SHP77 treated with DMSO at 0.1 percent for 48 hours (cell line): Measurements from ENCODE around the gene MGAT4C.

ENCODE experiments used
- DNase-seq: peaks from one replicate; lab custom pipeline; 2025; lab: John Stamatoyannopoulos, UW

Gene MGAT4C

DNA sequence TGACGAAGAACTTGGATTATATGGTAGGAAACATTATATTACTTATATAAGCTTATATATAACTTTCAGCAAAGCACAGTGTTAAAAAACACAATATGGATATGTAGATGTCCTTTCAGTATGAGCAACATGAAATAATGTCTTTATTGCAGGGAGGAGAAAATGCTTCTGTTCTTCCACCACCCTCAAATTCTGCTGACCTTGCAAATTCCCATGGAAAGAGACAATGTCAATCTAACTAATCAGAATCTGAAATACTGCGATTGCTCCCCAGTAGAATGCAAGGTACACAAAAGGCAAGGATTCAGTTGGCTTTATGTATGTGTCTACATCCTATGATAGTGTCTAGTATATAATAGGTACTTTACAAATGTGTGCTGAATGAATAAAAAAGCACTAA lies 26.4 kb downstream of the MGAT4C start:
- DNase-seq: no peak

DNA sequence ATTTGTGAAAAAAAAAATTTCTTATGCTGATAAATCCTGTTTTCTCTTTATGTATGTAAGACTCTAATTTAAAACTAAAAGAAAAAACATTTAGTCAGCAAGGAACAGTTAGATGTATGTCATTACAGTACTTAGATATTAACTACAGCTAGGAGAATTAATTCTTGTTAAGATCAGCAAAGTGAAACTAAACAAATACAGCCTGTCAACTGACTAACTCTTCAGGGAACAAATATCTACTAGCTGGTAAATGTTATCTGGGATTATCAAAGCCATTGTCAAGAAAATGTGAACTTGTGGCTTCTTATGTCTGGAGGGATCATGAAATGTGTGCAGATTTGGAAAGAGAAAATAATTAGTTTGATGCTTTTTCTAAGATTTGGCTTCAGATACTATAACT lies 27.5 kb downstream of the MGAT4C start:
- no peak for DNase-seq

DNA sequence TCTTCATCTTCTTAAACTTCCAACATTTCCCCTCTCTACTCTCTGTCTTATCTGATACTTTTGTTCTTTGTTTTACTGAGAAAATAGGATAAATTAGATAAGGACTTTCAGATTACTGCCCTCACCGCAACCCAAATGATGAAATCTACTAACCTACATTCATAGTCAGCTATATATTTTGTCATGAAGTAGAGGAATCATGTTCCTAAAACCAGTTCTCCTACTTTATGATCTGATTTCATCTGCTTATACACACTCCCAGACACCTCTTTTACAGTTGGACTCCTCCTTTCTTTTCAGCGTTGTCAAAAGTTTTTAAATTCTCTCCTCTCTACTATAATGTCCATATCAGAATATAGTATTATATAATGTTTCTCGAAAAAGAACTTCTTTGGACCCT lies 29.7 kb downstream of the MGAT4C start:
- no peak for DNase-seq

DNA sequence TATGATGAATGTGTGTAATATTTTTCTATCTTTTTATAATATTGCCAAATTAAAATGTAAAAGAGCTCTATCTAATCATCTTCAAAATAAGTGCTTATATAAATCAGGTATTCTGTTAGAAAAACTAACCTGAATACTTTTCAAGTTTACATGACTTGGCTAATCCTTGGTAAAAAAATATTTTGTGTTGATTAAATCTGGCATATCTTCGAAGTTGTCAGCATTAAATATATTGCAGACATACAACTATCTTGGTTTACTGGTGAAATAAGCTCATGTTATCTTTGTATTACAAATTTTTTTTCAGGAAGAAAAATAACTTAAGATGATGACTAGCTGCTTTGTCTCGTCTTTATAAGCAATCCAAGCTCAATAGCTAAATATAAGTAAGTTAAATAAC lies 39.6 kb downstream of the MGAT4C start:
- no peak for DNase-seq

DNA sequence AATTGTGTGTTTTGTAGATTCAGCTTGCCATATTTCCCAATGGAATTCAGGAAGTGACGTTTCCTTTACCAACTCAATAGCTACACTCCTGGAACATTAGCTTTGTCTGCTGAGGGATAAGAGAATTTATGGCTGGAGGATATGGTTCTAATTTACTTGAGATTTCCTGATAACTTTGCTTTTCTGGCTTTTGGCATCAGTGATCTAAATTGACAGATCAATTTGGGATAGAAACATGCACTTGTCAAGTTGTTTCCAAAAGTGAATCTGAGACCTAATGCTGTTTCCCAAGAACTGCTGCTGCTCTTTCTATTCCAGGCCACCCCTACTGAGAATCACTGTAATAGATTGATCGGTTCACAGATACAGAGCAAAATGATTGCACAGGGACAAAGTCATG lies 43.2 kb downstream of the MGAT4C start:
- no peak for DNase-seq

DNA sequence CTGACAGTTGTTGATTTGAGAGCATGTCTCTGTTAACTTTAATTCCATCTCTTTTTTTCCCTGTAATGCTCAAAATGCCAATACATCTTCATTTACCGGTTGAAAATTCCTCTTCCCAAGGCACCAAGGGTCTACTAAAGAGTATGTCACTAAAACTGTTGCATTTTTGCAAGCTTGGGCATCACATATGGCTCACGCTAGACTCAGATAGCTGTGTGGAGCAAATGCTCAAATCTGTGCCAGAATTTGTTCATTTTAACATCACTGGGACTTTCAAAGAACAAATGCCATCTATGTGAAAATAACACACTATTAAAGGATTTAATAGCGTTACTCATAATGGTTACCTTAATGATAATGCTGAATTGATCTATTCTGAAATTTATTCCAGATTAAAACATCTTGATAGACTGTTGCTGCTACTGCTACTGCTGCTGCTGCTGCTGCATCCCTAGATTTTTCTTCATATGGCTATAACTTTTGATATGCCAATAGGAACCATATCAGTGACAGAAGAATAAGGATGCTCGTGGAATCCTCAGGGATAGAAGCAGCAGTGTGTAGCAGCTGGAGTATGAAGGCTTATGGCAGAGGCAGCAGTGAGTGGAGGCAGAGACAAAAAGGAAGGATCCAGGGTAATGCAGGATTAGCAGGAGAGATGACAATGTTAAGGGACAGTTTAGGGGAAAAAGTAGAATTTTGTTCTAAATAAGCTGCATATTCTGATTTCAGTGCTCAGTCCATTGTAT lies 57.3 kb downstream of the MGAT4C start:
- no peak for DNase-seq

DNA sequence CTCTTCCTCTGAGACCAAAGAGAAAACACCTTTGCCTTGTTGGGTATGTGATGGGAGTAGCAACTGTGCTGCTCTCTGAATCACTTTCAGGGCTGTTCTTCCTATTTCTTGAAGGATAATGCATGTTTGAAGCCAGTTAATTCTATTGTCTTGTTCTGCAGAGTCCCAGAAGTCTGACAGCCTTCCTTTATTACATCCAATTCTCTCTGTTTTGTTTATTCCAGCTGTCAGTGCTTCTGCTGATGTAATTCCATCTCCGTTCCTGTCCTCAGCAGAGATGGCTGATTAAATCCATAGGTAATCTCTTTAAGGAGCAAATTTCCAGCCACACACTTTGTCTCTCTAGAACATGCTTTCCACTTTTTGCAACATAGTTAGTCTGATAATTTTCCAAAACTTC lies 59.7 kb downstream of the MGAT4C start:
- no peak for DNase-seq

DNA sequence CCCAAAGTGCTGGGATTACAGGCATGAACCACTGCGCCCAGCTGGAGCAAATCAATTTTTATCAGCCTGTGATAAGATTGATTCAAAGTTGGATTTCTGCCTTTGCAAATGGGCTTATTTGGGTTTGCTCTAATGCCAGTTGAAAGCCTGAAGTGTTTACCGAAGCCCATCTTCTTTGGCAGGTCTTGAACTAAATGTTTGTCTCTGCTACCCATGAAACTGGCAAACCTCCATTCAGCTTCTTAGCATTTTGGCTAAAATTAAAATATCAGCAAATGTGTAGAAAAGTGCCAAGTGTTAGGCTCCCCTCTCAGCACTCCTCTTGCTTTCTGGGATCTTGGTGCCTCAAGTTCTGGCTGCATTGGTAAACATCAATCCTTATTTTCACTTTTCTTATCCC lies 61.5 kb downstream of the MGAT4C start:
- no peak for DNase-seq

DNA sequence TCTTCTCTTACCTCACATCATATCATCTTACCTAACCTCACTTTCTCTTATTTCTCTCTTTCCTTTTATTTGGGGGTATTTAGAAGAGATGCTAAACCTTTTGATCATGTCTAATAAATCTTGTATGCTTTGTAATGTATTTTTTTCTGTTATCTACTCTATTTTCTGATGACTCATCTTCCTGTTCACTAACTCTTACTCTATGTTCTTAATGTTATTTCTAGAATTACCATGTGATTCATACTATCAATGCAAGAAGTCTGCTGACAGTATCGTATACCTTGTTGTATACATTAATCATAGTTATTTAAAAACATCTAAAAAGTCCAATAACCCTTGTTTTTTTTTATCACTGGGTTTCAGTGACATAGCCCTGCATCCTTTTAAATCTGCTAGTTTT lies 62.3 kb downstream of the MGAT4C start:
- no peak for DNase-seq

DNA sequence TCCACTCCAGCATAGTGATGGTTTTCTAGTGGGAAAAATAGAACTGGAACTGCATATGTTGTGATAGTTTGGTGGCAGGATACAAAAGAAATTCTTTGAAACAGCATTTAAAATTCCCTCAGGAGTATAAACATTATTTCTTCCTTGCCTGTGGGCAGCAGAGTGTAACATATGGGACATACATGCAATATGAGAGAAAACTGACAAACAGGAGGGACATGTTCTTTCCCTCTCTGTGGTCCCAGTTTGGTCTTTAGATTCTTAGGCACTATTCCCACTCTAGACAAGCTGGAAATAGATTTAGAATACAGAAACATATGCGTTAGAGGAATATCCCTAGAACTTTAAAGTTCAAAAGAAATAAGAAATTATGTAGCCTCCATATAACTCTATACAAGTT lies 68.0 kb downstream of the MGAT4C start:
- no peak for DNase-seq

DNA sequence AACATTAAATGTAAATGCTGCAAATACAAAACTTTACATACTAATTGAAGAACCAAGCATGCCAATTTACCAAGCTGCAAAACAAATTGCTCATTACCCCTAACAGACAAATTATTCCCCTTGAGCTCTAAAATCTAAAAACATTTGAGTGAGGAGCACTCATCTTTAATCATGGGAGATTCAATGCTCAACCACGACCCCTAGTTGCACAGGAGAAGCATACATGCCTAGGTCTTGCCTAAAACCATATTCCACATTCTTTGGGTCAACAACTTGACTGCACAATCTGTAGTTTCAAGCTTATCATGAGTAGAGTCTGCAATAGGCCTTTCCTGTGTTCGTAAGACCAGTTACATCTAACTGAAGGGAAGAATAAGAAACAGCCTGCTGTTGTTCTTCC lies 69.7 kb downstream of the MGAT4C start:
- no peak for DNase-seq

DNA sequence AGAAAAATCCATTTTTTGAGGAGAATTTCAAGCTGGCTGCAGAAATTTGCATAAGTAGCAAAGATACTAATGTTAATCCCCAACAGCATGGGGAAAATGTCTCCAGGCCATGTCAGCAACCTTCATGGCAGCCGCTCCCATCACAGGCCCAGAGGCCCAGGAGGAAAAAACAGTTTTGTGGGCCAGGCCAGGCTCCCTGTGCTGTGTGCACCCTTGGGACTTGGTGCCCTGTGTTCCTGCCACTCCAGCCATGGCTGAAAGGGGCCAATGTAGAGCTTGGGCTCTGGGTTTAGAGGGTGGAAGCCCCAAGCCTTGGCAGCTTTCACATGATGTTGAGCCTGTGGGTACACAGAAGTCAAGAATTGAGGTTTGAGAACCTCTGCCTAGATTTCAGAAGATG lies 76.3 kb downstream of the MGAT4C start:
- no peak for DNase-seq

DNA sequence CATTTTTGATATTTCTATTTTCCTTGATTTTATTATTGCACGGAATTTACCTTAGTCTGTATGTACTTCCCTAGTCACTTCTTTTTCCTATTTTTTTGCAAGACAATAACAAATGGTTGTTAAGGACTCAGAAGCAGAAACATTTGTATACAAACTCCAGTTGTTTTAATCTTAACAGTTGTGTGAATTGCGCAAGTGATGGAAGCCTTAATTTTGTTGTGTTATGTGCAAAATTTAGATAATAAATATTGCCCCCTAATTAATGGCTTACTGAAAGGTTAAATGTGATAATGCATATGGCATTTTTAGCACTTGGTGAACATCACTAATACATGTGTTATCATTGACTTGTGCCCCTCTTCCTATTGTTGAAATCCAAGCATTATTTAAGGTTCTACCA lies 82.0 kb downstream of the MGAT4C start:
- no peak for DNase-seq

DNA sequence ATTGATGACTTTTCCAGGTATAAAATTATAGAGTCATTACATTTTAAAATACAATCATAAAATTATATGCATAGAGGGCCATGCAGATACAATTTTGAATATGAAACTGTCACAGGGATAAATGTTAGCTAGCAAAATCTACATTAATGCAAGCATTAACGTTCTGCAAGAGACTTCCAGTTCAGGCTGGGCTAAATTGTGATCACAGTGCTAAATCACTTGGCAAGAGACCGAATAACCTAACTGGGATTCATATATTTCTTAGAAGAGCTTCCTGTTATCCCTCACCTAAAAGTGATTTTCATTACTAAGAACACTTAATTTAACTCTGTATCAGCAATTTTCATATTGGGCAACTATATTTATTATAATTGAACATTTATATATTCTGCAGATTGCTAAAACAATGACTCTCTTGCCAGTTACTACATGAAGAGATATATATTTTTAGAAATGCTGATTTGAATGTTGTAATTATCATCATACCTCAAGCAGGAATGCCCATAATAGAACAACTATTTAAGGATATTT lies 83.2 kb downstream of the MGAT4C start:
- DNase-seq: no peak

DNA sequence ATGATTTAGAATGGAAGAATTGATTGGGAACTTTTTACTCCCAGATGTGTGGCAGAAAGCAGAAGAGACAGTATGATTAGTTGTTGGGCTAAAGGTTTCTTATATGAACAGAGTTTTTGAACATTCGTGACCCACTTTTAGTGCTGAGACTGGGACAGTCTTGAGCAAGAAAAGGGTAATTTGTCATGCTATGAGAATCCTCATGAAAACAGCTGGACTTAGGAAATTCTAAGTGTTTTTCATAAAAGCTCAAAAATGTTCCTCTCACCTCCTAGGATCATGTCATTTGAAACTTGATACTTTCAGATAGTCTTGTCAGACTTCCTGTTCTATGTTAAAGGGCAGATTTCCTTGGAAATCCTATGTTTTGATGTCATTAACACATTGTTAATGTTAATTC lies 86.1 kb downstream of the MGAT4C start:
- DNase-seq: no peak

DNA sequence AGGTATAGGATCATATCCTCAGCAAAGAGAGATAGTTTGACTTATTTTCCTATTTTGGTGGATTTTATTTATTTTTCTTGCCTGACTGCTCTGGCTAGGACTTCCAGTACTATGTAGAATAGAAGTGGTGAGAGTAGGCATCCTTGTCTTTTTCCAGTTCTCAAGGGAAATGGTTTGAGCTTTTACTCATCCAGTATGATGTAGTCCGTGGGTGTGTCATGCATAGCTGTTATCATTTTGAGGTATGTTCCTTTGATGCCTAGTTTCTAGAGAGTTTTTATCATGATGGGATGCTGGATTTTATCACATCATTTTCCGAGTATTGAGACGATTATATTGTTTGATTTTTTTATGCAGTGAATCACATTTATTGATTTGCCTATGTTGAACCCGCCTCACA lies 97.2 kb downstream of the MGAT4C start:
- DNase-seq: no peak

DNA sequence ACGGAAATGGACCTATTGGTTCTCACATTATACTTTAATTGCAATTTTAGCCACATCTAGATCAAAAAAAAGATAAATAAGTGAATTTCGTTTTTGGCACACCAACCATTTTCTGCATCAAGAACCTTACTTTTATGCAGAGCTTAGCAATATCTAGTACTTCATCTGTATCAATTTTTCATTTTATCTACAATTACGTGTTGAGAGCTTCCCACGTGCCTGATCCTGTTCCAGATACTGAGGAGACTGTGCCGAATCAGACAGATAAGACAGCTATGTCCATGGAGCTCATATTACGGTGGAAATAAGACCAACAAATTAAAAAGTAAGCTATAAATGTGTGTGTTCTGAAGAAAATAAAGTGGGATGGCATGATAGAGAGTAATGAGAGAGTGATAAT lies 101.6 kb downstream of the MGAT4C start:
- DNase-seq: no peak

DNA sequence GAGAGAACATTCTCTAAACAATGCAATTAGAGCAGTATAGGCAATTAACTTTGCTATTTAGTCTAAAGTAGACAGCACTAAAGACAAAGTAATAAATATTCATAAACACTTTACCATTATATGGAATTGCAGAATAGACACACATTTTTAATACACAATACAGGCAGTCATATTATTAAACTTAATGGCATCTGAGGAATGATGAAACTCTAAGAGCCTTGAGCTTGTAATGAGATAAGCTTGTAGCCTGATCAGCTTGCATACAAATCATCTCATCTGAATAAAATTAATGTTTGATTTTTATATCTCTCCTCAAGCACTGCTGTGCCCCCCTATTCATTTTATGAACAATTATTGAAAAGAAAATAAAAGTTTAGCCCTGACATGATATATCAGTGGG lies 107.6 kb downstream of the MGAT4C start:
- DNase-seq: no peak

DNA sequence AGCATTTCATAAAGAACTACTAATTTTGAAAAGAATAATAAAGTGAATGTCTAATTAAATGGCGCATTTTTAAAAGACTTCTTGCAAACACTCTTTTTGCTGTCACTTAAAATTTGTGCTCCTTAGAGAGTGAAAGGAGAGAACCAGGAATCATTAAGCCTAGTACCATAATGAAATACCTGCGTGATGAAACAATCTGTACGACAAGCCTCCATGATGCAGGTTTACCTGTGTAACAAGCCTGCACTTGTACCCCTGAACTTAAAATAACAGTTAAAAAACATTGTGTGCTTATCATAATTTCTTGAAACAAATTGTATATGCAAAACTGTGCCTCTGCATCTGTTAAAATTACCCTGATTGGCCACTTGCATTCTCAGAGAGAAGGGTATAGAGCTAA lies 108.1 kb downstream of the MGAT4C start:
- DNase-seq: no peak

DNA sequence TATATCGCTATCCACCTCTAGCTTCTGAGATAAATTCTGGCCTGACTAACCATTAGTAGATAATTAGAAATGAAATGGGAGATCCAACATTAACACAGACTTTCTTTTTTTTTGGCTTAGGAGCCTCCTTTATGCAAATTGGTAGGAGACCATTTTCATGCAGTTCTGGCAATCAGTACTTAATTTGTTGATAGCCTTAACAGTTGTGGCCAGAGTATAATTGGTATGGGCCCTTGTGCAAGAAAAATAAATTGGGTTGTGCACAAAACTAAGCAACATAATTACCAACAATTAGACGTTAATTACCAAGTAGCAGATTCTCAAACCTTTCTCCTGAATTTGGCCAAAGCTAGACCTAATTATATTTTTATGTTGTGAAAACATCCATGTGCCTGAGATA lies 111.0 kb downstream of the MGAT4C start:
- DNase-seq: no peak

DNA sequence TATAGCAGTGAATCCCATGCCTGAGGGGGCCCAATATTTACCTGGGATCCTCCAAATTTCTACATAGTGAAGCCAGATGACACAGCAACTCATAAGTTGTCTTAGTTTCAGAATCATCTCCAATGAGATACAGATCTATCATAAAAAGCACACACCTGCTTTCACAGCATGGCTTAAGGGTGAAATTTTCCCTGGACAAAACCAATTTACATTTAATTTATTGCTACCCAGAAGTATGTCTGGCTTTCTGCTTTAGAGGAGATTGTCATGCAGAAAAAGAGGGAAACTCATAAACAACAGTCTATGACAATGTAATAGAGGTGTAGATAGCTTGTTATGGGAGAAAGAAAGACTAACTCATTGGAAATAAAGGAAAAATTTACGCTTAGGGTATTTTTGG lies 113.0 kb downstream of the MGAT4C start:
- DNase-seq: no peak

DNA sequence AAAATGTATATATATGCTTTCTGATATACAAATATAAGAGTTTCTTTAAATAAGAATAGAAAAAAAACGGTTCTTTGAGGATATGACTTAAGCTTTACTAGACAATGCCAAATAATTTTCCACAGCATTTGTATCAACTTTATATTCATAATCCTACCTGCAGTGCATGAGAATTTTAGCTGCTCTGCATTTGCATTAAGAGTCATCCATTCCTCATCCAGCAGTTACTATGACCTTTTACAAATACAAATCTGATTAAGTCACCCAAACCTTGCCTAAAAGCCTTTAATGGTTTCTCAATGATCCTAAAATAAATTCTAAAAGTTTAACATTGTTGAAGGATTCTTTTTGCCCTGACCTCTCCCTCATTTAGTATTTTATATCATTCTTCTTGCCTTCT lies 116.5 kb downstream of the MGAT4C start:
- no peak for DNase-seq

DNA sequence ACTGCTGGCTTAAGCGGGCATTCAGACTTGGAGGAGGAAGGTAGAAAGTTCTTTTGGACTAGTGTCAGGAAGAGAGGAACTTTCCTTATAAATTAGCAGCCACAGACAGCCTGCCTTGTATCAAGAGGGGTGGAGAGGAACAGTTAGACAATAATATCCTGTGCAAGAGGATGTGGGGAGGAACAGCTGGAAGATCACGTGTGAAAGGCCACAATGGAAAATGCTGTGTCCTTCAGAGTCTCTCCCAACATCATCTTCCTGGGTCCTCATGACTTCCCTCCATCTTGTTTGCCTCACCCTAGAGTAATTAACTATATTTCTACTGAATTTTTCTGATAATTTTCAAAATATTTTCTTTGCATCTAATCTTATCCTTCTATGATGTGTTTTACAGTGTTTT lies 117.4 kb downstream of the MGAT4C start:
- DNase-seq: no peak

DNA sequence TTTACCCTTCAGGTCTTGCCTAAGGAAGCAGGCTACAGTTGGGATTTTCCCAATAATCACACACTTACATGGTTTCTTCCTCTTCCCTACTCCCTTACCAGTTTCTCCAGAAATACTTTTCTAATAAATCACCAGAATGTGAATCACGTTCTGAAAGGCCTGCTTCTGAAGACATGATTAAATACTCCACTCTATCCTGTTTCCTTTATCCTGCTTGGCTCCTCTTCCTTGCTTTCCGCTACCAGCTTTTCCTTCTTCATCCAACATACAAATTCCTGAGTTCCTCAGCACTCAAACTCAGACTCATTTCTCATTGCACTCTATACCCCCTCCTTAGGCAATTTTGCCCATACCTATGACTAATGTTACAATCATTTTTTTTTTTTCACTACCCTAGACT lies 118.3 kb downstream of the MGAT4C start:
- DNase-seq: no peak
